Activated gamma-delta T cell treated with Interleukin-2 at 50 U/mL for 16 hours (primary cell): ENCODE measurements around the gene GTPBP1.

ENCODE experiments used
- DNase-seq: peaks from one replicate; pipeline ENCODE4 v3.0.0-alpha.2; 2020

Gene GTPBP1

DNA sequence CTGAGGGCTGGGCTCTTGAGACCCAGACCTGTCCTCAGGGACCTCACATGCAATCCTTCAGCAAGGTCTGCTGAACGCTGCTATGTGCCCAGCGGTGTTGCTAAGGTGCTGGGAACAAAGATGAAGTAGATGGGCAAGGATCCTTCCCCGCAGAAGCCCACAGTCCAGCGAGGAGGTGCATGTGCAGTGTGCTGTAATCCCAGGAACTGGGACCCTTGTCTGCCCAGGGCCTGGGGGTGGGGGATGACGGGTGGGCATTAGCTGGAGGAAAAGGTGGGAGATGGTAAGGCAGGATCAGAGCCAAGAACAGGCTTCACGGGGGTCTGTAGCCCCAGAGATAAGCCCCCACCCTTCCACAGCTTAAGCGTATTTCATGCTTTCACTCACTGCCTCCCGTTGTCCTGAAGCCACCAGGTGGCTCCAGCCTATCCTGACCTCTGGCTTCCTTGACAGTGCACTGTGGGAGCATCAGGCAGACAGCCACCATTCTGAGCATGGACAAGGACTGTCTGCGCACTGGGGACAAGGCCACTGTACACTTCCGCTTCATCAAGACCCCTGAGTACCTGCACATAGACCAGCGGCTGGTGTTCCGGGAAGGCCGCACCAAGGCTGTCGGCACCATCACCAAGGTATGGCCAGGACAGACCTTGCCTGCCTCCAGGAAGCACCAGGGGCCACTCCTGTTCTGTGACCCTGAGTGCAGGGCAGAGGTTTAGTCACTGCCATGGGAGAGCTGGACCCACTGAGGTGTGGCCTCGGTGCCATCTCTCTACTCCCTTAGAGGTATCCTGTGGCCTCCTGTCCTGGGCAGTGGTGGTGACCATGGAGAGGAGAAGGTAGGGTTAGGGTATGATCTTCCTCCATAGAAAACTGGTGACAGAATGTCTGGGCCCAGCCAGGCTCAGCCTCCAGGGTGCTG is 22.0 kb downstream of the GTPBP1 start:
- no peak for DNase-seq

DNA sequence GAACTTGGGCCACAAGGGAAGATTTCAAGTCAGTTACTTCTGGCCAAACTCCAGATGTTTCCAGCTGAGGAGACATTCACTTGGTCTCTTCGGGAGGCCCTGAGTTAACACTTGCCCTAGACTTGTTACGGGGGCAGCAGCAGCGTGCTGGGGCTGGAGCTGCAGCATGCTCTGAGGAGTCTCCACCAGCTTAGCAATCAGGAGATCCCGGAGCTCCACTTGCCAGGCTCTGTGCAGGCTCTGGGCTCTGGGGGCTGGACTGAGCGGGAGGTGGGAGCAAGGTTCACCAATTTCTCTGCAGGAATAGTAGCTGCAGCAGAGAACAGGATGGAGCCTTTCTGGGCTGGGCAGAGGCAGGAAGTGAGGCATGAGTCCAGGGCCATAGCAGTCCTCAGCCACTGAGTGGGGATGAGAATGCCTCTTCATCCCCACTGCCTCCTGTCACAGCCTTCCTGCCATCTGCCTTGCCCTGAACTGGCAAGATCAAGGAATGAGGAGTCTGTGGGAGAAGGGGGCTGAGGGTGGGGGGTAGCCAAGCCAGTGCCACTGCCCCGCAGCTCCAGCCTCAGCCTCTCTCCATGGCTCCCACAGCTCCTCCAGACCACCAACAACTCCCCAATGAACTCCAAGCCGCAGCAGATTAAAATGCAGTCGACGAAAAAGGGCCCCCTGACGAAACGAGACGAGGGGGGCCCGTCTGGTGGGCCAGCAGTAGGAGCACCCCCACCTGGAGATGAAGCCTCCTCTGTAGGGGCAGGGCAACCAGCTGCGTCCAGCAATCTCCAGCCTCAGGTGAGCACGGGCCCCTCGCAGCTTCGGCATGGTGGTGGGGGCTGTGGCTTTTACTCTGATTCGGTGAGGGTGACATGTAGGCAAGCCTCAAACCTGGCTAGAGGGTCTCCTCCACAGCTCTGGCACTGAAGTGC is 23.4 kb downstream of the GTPBP1 start:
- no peak for DNase-seq

DNA sequence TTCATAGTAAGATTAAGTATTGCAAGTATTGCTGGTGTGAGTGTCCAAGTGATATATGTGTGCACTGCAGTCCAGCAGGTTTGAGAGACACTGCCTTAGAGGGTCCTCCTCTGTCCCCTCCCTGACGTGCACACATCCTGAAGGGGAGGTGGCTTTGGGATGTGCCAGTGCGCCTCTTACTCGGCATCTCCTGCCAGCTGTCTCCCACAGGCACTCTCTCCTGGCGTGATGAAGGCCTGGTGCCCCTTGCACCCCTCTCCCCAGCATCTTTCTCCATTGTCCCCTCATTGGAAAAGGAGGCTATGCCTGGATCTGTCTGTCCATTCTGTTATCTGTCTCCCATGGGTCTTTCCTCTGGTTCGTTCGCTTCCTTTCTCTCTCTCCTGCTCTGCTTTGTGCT is 24.2 kb downstream of the GTPBP1 start:
- DNase-seq: no peak

DNA sequence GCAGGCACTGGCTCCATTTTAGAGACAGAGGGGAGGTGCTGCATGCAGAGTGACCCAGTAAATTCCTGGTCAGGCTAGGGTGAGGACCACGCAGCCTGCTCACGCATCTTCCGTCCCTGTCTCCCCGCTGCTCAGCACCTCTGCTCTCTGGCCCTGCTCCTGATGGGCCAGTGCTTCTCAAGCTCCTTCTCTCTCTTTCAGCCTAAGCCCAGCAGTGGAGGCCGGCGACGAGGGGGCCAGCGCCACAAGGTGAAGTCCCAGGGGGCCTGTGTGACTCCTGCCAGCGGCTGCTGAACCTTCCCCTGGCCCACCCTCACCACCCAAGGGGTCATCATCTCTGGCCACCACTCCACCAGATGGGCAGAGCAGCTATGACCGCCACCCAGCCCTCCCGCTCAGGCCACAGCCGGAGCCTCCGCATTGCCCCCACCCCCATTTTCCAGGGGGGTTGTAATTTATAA is 24.7 kb downstream of the GTPBP1 start:
- no peak for DNase-seq

DNA sequence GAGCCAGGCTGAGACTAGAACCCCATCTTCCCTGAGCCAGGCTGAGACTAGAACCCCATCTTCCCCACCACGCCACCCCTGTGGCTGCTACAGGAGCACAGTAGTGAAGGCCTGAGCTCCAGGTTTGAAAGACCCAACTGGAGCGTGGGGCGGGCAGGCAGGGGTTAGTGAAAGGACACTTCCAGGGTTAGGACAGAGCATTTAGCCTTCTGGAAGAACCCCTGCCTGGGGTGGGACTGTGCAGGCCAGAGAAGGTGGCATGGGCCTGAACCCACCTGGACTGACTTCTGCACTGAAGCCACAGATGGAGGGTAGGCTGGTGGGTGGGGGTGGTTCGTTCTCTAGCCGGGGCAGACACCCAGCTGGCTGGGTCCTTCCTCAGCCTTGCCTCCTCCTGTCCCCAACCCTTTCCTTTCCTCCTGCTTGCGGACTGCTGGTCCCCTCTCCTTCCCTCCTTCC is 26.0 kb downstream of the GTPBP1 start:
- no peak for DNase-seq

DNA sequence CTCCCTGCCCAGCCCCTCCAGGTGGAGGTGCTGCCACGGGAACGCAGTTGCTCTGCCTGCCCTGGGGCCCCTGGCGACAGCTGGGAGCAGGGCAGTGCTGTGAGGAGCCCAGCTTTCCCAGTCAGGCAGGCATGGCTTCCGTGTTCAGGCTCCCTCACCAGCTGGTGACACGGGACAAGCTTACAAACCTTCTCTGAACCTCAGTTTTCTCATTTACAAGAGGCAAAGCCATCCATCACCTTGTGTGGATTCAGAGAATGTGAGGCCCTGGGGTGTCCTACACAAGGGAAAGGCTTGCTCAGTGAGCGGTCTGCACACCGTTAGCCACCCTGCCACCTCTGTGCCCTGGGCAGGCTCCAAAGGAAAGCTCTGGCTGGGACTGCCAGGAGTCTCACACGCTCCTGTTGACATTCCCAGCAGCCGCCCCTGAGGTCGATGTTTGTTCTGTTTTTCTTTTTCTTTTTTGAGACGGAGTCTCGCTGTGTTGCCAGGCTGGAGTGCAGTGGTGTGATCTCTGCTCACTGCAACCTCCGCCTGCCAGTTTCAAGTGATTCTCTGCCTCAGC is 26.6 kb downstream of the GTPBP1 start:
- DNase-seq: no peak

DNA sequence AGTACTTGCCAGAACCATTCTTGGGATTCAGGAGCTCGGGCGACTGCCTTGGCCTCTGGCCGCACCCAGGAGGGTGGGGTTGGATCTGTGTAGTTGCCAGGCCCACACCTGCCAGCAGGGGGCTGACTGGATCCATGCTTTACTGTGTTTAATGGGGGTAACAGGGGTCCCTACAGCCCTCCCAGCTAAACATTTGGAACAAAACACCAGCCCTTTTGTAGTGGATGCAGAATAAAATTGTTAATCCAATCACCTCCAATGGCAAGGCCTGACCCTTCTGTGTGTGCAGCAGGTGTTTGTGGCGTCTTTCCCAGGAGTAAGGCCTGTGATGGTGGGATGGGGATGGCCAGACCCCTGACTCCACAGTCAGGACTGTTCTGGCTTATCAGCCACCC is 27.6 kb downstream of the GTPBP1 start:
- peak; percentile 66 for DNase-seq

DNA sequence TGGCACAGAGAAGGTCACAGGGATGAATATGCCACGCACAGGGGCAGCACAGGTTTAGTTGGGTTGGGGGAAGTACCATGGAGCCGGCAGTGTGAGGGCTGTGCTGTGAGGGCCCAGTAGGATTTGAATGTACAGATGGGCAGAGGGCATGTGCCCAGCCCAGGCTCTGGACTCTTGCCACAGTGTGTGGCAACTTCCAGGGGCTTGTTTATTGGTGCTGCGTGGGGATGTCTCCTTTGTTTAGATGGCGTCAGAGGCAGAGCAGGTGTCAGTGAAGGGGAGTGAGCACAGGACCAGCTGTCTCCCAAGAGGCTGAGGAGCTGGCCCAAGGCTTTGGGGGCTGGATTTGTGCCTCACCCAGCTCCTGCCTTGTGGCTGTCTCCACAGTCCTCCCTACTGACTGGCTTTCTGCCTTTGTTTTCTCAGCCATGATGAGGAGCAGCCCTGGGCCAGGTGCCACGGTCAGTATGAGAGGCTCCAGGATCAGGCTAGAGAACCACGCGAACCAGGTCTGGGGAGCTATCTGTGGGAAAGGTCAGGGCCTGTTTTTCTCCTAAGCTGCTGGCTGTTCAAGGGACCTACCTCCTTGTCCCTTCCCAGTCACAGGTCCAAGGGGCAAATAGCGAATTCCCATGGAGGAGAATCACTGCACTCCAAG is 28.1 kb downstream of the GTPBP1 start:
- DNase-seq: no peak

DNA sequence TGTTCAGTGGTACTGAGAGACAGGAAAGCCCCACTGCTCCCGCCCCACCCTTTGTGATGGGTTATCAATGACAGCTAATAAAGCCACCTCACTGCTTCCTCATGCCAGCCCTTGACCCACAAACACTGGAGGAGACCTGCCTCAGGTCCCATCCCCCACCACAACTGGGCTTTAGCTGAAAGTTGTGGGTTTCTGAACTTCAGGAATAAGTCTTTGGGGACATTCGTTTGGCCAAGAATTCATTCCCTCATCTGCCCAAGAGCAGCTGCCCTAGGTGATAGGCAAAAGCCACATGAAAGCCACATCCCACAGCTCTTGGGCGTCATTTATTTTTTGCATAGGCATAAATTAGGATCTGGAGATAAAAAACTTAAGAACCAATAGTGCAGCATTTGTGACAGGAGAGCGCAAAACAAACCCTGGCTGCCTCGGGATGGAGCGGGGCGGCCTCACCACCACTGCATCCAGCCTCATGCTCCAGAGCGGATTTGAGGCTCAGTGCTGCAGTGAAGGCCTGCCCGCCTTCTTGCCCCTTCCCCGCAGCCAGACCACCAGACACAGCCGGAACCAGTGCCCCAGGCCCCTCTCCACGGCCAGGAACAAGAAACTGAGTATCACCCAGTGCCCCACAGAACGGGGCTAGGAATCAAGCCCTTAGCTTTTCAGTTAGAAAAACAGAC is 28.8 kb downstream of the GTPBP1 start:
- DNase-seq: no peak

DNA sequence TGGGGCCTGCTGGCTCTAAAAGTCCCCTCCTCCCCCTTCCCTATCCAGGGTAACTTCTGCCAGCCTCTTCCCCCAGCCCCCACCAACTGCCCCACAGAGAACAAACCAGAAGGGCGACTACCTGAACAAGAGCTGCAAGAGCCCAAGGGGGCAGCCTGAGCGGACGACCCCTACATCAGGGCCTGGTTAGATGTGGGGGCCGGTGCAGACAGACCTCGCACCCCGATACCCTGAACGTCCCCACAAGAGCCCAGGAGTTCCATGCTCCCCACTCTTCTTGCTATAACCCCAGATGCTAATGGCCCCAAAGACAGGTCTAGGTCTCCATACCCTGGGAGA is 29.4 kb downstream of the GTPBP1 start:
- no peak for DNase-seq

DNA sequence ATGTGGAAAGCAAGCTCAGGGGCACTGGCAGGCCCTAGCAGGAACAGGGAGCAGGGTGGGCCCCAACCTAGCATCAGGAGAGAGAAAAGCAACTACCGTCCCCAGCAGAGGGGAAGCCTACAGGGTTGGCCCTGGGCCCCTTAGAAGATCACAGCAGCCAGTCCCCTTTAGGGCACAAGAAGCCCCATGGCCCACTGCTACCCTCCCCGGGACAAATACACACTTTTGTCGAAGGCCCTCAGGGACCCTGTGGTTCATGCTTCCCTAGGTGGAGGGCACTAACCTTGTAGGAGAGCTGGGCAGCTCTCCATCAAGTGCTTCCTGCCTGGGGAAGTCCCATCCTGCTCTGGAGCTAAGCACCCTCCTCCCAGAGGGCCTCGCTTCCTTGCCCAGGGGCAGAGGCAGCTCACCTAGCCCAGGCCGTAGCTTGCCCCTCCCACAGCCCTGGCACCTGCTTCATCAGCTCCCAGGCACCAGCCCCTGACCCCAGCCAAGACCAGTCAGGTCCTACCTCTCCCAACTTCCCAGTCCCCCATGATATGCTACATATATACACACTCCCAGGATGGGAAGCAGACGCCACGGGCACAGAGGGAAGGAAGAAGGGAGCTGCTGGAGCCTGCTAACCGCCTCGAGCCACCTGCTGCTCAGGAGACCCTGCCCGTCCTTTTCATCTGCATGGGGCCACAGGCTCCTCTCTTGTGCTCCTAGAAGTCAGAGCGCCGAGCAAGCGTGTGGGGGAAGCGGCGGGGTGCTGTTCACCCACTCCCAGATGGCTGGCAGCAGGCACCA is 29.9 kb downstream of the GTPBP1 start:
- no peak for DNase-seq

DNA sequence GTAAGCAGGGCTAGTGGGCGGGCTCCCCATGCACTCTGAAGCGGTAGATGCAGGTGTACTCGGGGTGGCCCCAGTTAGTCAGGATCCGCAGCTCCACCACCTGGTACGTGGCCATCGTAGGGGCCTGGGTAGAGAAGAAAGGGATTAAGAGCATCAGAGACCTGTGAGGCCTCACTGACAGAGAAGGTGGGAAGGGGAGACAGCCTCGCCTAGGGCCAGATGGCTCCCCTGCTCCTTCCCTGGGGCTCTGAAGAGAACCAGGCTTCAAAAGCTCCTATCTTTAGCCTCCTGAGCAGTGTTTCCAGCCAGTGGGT is 30.5 kb downstream of the GTPBP1 start:
- no peak for DNase-seq

DNA sequence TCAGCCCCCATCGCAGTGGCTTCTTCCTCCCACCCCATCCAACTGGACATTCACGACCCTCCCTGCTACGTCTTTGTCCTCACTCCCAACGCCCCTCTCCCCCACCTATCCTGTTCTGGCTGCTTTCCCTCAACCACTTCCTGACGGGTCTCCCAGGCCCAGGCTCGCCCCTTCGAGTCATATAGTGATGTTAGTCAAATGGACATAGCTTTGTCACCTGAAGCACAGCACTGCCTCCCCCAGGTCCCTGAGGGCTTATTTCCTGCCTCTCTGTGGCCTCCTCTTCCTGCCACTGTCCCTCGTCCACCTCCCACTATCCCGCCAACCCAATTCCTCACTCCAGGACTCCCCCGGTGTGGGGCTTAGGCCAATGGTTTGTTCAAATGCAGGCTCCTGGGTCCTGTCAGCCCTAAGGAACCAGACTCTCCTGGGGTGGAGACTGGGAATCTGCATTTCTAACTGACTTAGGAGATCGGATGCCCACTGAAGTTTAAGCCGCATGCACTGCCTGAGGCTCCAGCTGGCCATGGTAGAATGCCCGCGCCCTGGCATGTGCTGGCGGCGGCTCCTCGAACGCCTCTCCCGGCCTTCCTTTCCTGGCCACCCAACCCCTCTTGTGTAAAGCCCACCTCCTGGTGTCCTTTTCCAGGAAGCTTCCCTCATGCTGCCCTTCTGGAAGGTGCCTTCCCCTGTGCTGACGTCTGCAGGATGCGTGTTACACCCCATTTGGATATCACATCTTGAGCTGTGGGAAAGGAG is 31.7 kb downstream of the GTPBP1 start:
- no peak for DNase-seq

DNA sequence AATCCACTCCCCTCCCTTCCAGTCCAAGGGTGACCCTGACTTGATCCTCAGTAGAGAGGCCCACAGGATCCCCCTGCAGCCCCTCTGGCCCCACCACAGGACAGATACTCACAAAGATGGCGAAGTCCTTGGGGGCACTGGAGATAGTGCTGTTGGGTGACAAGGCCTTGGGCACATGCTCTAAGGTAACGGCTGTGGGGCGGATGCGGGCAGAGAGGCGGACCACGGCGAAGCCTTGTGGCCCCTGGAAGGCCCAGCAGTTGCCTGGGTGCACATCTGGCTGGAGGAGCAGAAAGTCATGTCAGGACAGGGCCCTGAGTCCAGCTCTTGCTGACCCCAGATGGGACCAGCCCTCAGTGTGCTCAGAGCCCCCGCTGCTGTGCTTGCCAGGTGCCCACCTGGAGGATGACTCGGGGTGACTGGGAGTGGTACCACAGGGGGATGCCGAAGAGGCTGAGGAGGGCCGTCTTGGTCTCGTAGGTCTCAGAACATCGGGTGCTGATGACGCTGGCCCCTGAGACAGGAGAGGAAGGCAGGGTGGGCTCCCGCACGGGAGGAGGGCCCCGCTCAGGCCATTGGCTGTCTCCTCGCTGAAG is 32.8 kb downstream of the GTPBP1 start:
- no peak for DNase-seq

DNA sequence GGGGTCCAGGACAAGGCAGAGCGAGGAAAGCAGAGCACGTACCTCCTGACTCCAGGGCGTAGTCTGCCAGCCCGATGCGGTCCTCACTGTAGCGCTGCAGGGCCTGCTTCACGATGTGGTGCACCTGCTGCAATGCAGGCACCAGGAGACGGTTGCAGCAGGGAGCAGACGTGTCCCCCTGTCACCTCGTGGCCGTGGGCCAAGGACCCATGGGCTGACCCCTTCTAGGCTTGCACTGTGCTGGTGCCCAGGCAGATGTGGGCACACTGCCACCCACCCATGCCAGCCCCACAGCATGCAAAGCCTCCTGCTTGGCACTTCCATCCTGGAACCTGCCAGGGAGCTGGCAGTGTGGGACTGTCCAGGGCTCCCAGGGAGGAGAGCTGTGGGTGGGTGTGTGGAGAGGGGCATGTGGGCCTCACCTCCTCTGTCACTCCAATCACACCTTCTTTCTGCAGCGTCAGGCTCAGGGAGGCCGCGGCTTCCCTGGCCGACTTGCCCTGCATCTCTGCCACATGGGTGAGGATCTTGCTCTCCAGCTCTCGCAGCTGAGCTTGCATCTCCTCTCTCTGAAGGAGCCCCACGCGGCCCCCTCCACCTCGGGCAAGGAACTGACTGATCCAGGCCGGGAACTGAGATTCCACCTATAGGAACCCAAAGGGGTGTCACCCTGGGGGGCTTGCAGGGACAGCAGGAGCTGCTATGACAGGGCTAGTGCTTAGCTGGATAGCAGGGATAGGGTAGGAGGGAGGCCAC is 33.7 kb downstream of the GTPBP1 start:
- DNase-seq: no peak

DNA sequence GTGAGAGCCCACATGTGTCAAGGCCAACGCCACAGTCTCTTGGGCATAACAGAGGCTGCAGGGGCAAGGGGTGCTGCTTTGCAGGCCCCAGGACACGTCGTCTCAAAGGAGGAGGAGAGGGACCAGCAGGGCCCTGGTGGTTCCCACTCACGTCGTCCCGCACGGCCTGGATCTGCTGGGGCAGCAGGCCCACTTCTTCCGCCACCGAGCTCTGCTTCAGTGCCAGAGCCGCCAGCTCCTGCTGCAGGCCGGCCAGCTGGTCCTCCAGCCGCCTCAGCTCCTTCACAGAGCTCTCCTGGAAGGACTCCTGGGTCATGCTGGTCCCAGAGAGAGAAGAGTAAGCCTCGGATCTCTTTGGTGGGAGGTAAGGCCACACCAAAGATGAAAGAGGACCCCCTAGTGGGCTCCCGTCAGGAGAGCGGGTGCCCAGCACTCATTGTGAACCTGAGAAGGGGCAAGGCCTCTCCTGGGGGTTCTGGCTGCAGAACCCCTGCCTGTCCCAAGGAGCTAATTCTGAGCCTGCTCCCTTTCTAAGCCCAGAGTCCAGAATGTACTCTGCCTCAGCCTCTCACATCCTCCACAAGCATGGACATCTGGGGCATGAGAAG is 34.5 kb downstream of the GTPBP1 start:
- DNase-seq: no peak

DNA sequence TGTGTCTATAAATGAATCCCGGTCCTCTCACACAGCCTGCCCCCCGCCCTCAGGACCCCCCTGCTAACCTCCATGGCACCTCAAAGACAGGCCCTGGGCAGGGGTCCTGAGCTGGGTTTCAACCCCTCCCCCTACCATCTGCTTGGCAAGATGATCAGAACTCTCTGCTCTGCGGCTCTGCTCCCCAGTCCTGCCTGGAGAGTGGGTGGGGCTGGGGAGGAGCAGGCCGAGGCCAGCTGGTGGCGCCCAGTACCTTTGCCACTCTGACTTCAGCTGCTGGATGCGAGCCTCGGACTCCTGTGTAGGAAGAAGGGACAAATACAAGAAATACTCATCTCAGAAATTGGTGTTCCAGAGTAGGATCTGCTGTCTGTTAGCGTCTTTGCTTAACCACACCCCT is 35.0 kb downstream of the GTPBP1 start:
- DNase-seq: no peak

DNA sequence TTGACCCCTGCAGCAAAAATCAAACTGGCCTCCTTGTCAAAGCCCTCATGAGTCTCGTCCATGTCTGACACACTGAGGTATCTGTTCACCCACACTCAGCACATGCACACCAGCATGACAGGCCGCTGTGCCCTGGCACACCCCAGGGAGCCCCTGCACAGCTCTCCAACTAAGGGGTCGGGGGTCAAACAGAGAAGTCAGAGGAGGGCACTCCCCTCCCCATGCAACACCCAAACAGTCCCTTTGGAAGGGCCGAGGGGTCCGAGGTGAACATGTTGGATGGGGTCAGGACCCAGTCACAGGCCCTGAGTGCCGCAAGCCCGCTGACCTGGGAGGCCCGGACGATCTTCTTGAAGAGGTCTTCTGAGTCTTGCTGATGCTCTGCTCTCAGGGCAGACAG is 35.4 kb downstream of the GTPBP1 start:
- DNase-seq: no peak

DNA sequence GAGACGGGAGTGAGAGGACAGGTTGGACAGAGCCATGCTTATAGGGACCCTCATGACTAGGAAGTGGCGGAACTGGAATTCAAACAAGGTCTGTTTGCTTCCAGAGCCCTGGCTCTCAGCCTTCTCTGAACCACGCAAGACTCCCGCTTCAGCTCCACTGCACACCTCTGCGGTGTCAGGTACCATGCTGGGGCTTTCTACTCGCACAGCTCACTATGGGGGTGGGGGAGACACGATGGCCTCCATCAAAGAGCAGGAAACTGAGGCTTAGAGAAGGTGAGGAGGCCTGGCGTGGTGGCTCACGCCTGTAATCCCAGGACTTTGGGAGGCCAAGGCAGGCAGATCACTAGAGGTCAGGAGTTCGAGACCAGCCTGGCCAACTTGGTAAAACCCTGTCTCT is 35.8 kb downstream of the GTPBP1 start:
- DNase-seq: no peak
